ENCODE data around the gene VSX2. TPM values are rescaled to one million over a fixed set of nuclear protein-coding genes. Genes with fewer than 3 reads are reported as not detected.
A peak's percentile ranks its signal among the peaks of the same experiment; 100 is the strongest.

VSX2 gene
- total RNA-seq: not detected in 2 replicates

DNA sequence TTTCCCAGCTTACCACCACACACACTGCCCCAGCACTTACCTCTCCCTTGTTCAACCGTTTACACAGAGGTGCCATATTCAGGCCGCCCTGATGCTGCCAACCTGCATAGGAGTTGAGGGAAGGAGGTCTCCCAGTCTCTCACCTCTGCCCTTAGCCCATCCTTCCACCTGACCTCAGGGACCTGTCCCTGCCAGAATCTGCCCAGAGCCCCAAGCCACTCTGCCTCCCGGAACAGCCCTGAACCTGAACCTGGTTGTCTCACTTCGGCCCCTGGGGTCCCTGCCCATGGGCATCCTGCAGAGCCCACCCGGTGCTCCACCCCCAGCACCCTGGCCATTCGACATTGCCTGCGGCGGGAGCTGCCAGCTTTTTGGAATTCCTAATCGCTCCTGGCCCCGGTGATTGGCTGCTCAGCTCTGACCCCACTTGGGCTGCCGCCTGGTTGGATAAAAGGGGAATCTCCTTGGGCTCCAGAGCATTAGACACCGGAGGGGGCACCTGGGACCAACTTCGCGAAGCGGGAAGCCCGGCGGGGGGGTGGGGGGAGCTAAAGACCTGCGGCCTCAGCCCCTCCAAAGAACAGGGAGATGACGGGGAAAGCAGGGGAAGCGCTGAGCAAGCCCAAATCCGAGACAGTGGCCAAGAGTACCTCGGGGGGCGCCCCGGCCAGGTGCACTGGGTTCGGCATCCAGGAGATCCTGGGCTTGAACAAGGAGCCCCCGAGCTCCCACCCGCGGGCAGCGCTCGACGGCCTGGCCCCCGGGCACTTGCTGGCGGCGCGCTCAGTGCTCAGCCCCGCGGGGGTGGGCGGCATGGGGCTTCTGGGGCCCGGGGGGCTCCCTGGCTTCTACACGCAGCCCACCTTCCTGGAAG is at the start of gene VSX2:
Gene VSX2, plus strand, starts transcription at position 476 of the 874 bp plus-strand sequence. Its CDS starts 113 bp downstream, at position 589.
- no peak for DNase-seq (ENCODE audit: low read depth)

DNA sequence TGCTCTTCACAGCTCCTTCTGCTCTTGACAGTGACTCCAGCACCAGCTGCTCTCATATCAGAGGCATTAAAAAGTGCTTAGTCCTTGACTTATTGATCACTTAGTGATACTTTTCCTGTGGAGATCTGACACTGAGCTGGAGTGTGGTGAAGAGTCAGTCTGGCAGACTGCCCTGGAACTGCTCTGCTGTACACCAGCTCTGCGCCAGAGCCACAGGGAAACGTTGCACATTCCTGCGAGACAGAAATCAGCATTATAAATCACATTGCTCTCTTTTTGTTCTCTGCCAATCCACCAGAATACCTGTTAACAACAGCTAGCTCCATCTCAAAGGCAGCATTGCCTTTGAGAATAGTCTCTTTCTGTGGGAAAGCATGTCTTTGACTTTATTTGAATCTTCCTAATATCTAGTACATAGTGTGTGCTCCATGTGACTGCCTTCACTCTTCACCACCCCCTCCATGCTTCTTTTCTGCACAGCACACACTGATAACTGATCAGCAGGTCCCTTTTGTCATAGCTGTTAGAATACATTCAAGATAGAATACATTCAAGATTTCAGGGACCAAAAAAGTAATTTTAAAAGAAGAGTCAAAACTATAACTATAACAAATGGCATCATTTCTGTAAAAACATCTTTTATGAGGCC is 48.2 kb upstream of the VSX2 start:
- no peak for DNase-seq (ENCODE audit: low read depth)

DNA sequence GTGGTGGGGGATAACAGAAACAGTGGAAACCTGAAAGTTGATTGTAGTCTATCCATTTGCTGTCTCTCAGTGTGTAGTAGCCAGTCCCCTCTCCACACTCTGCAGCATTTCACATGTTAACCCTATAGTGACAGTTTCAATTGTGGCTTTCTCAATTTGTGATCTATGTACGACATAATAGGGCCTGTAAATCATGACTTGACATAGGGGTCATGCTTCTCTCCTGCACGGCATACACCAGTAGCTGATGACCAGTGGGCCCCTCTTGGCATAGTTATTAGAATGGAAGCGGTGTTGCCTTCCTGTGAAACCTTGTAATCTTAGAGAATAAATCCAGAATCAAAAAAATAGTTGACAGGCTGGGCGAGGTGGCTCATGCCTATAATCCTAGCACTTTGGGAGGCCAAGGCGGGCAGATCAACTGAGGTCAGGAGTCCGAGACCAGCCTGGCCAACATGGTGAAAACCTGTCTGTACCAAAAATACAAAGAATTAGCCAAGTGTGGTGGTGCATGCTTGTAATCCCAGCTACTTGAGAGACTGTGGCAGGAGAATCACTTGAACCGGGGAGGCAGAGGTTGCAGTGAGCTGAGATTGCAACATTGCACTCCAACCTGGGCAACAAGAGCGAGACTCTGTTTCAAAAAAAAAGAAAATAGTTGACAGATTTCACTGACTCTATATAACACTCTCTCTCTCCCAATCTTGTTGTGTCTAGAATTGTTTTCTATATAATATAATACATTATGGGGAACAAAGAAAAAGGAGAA is 44.6 kb upstream of the VSX2 start:
- DNase-seq (ENCODE audit: low read depth): no peak

DNA sequence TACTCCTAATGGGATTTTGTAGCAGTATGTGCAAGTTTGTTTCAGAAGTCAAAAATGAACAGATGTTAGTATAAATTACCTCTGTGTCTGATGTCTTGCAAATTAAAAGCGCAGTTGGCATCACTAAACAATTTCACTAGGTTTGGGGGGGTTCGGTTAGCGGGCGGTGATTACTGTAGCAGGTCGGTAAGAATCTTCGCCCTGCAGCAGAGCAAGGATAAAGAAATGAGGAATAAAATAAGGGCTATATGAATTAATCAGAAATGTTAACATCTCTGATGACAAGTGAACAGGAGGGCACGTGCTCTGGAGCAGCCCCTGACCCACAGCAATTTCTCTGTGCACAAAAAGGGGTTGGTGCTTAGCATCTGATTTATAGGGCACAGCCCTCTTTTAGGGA is 43.6 kb upstream of the VSX2 start:
- DNase-seq (ENCODE audit: low read depth): no peak

DNA sequence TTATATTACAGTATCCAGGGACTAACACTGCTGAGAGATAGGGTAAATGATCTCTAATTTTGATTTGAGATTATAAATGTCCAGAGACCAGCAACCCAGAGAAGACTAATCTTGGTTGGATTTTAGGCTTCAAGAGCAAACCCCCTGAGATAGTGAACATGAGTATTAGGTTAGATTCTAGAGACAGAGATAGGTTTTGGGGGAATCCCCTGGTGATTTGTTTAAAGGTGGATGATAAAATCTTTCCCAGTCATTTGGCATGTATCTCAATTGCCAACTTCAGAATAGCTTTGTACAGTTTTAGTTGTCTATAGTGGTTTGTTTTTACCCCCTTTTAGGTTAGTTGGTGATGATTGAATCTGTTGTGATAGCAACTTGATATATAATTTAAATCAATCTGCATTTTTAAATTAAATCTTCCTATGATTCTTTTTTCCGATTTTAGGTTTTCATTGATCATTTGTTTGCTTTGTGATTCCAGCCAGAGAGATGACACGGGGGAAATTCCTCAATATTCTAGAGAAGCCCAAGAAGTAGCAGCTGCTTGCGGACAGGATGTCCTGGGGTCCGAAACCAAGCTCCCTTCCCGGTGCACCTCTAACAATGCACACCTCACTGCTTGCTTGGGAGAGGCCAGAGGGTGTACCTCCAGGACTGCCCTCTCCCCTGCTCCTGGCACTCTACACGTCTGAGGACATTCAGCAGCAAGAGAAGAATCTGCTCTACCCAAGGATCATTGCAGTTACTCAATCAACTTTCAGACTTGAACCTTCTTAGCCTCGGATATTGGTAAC is 40.6 kb upstream of the VSX2 start:
- no peak for DNase-seq (ENCODE audit: low read depth)

DNA sequence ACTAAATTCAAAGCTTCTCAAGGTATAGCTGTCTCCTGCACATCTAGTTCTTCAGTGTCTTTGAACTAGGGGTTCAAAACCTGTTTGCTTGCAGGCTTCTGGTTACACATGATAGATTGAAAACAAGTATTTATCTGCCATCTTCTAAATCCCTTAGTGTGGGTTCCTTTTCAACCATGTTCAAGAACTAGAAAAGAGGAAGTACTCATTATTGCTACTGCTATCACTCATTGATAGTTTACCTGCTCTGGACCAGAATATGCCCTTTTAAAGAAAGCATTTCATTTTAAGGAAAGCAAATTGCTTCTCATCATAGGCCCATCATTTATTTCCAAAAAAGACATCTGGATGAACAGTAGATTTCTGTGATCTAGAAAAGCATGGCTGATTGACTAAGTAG is 37.1 kb upstream of the VSX2 start:
- no peak for DNase-seq (ENCODE audit: low read depth)

DNA sequence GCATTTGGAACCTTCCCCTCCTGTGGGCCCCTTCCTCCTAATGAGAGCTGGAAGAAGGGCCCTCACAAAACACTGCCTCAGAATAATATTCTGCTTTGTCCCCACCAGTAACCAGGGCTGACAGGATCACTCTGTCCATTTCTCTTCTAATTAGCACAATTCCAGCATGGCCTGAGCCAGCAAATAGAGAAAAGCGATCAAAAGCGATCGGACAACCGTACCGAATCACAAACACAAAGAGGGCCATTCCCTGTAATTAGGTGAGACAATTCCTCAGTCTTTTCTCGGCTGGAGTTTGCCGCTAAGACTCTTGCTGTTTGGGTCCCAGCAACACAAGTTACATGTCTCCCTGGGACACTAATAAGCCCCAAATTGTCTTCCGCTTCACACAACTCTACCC is 35.6 kb upstream of the VSX2 start:
- DNase-seq (ENCODE audit: low read depth): no peak

DNA sequence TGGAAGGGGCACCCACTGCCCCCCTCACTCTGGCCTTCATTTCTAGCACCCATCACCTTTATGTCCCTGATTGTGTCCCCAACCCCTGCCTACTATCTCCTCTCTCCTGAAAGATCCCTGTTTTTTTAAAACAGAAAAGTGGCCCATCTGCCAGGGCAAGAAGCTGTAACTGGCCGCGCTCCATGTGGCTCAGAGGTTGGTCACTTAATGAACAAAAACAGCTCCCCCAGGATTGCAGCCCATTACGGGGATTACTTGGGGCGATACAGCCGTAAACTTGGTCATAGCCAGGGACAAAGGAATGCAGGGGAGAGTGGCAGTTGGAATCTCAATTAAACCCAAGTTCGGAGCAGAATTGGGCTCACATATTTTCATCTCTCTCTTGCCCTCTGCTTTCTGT is 34.8 kb upstream of the VSX2 start:
- DNase-seq (ENCODE audit: low read depth): no peak

DNA sequence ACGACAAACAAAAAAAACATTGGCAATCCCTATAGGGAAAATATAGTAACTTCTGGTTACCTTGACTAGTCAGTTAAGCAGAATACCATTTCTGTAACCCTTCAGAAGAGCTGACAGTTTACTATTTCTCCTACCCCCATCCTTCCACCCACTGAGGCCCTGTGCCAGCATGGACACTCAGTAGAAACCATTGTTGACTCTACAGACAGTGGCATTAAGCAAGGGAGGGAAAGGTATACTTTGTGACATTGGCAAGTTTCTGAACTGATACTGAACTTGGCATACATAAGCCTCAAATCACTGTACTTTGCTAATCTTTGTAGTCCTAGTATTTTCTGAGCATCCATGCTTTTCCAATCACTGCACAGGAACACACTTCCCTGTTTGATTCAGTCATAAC is 33.4 kb upstream of the VSX2 start:
- DNase-seq (ENCODE audit: low read depth): no peak

DNA sequence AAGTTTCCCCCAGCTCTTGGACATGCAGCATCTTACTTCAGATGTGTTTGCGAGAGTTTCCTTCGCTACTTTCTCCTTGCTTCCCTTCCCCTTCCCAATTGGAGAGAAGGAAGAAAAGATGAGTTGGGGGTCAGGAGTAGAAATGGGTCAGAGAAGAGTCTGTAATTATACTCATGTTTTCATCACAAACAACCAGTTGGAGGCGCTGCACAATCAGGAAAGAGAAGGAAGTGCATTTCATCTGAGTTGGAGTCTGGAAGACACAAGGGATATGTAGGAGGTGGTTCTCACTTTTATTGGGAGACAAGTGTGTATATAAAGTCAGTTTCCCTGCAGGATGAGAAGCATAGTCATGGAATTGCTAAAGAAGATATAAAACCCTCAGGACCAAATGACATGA is 31.3 kb upstream of the VSX2 start:
- no peak for DNase-seq (ENCODE audit: low read depth)

DNA sequence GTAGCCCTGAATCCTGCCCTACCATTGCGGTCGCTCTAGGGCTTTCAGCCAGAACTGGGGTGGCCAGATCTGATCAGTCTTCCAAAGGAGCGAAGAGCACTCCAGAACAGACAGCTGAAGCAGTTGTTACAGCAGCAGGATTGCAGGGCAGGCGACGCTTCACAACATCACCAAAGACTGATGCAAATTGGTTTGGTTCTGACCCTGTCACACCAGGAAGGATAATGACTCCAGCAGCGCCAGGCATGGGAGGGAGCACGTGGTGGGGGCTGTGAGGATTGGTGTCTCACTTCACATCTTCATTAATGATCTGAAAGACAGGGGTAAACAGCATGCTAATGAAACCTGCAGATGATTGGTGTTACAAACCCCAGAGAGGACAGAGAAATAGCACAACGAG is 30.6 kb upstream of the VSX2 start:
- no peak for DNase-seq (ENCODE audit: low read depth)

DNA sequence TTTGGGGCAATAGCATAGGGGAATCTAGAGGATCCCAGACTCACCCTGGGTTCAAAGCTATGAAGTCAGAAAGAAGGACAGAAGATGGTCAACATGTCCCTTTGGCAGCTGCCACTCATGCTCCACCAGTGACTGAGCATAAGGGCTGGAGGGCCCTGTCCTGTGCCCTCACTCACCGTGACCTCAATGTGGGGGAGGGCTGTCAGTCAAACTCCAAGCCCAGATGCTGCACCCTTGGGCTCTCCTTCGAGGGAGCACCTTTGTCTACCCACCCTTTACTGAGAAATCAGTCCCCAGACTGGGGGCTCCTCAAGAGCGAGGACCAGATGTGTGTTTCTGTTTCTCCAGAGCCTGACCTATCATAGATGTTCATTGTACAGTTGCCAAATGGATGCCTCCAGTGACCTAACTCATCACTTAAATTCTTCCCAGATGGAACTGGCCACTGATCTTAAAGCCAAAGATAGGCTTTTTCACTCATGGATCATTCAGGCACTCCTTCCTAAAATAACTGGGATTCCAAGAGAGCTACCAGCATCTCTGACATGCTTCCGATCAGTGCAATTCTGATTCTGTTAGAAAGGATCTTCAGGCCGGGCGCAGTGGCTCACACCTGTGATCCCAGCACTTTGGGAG is 27.2 kb upstream of the VSX2 start:
- DNase-seq (ENCODE audit: low read depth): no peak

DNA sequence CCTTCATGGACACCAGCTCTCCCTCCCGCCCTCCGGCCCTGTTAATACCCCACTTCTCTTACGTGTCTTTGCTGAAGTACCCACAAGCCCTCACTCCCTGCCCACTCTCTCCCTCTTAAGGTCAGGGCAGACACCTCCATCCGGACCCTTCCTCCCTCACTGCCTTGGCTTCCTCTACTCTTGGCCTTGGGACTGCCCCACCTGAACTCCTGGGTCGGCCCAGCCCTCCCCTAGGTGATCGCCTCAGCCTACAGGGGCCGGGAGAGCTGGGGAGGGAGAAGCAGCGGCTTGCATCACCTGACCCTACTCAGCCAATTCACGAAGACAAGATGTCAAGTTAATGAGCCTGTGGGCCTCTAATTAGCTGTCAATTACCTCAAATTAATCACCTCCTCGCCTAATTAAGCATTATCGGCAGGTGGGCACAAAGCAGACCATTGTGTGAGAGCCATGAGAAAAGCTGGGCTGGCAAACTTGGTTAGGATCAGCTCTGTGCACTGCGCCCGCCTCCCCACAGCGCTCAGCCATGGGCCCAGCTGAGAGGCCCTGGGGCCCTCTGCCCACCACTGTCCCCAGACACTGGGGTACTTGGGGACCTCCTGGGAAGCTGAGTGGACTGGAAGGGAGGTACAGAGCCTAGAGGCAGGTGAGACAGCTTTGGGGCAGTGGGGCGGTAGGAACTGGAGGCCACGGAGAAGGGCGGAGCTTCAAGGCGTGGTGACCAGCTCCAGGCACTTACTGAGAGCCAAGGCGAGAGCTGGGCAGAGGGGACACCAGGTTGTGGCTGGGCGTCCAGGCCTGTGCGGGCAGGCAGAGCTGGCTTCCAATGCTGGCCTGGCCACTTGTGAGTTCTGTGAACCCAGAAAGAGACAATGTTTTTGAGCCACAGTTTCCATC is 25.1 kb upstream of the VSX2 start:
- no peak for DNase-seq (ENCODE audit: low read depth)

DNA sequence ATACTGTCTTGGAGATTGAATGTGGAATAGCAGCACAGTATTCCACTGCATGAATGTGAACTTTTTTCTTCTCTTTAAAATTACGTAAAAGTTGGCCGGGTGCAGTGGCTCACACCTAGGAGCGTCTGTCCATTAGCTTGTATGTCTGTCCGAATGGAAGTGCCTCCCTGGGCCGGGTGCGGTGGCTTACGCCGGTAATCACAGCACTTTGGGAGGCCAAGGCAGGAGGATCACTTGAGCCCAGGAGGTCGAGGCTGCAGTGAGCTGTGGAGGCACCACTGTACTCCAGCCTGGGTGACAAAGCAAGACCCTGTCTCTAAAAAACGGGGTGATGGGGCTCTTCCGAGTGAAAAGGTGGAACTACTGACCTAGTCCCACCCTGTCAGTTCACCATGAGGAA is 22.6 kb upstream of the VSX2 start:
- DNase-seq (ENCODE audit: low read depth): no peak

DNA sequence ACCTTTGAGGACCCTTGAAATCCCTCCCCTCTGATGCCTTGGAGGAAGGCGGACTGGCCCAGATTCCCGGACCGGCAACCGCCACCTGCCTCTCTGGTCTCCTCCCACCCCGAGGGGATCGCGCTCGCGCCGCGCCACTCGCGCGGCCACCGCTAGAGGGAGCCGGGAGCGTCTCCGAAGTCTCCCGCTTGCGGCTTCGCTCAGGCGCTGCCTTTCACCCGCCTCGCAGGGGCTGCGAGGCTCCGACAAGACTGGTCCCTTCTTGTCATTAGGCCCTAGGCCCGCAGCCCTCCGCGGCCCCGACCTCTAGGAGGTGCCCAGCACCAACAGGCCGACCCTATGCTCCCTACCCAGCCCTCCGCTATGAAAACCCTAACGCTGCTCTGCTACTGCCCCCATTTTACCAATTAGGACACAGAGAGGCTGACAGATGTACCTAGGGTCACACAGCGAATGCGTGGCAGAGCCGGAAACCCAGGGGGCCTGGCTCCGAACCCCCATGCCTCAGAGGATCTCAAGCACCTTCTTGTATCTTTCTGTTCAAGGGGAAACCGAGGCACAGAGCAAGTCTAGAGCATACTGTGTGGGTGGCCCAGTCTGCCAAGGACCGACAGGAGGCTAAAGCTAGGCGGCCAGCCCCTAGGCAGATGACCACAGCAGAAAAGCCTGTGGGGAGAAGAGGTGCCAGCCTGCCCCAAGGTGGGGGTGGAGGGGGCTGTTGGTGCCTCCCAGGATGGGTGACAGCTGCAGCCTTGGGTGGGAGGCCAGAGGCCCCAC is 21.4 kb upstream of the VSX2 start:
- DNase-seq (ENCODE audit: low read depth): peak; percentile 25

DNA sequence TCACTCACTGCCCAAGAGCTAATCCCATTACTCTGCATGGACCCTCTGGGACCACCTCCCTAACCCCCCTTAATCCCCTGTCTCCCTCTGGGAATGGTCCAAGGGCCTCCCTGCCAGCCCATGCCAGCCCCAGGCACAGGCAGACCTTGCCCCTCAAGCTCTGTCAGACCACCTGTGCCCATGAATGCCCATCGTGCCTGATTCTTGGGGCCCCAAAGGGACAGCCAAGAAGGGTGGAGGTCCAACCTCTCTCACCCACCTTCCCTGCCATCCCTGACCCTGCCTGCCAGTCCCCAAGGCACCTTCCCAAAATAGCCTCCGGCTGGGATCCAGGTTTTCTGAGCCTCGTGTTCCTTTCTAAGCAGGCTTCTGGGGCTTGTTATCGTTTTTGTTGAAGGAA is 20.8 kb upstream of the VSX2 start:
- DNase-seq (ENCODE audit: low read depth): no peak

DNA sequence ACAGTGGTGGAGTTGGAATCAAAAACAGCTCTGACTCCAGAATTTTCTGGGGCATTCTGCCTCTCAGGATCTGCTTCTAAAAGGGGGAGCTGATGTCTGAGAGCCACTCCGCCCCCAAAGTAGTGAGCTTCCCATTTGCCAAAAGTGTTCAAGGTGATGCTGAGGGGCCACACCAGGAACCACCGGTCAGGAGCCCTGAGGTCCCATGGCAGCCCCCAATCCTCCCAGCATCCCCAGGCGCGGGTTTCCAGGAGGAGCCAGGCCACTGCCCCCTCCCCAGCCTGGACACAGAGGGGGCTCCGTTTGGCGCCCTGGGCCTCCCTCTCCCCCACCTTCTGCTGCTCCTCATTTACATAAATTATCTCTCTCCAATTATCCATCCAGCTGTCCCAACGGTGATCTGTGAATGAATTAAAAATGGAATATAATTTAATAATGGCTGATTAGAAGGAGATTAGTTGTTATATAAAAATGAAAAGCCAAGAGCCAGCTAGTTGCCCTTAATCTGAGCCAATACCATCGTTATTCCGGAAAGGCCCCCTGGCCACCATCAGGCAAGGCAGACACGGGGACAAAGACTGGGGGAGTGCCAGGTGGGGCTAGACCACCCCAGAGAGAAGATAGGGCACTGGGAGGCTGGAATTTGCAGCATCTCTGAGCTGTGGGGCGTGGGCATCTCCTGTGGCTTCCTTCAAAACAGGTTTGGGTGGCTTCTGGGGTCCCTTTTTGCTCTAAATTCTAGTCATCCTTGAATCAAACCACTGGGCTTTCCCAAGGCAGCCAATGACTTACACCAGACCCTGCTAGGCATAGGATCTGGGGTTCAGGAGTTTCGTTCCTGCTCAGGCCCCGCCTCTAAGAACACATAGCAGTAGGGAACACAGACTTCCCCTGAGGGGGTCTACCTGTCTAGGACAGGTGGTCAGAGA is 19.7 kb upstream of the VSX2 start:
- DNase-seq (ENCODE audit: low read depth): no peak

DNA sequence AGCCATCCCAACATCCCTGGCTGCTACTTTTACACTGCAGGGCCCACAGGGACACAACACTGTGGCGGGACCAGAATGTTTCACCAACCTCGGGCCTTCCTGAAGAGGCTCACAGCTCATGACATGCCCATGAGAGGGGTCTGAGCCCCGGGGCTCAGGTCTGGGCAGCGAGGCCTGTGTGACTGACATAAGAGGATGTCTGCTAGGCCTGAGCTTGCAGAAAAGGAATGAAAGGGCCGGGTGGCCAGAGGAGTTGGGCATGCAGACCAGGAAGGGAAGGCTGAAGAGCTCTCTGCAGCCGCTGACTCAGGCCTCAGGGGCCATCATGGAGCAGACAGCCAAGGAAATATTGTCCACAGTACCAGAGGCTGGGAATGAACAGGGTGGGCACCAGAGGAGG is 18.3 kb upstream of the VSX2 start:
- DNase-seq (ENCODE audit: low read depth): no peak

Data from renal cortical epithelial cell (primary cell).